Large intestine (tissue), 12 donors: ENCODE data around the gene GSTT4. TPM values are rescaled to one million over a fixed set of nuclear protein-coding genes. Genes with fewer than 3 reads are reported as not detected.
"Not testable (repeated sequence)": the region's sequence is repeated elsewhere in the genome, so short reads cannot be mapped to it uniquely, and the experiment has no call there.

Experiments
- DNase-seq, 2 donors: peaks; one replicate each; pipeline versions ENCODE4 v3.0.0 to v3.0.0-alpha.2; 2013
- H3K27ac ChIP-seq: one replicate; pipeline ENCODE4 v1.5.1; 2013; ENCODE audit warnings: low read length
- H3K27me3 ChIP-seq: 2 replicates; pipeline ENCODE4 v1.6.1; 2013; ENCODE audit warnings: low read length; ENCODE audit not compliant: control insufficient read depth, insufficient read depth
- H3K36me3 ChIP-seq: 2 replicates; pipeline ENCODE4 v1.6.1; 2013; ENCODE audit warnings: low read length; ENCODE audit not compliant: control insufficient read depth, insufficient read depth
- H3K4me1 ChIP-seq: one replicate; pipeline ENCODE4 v1.6.1; 2013; ENCODE audit warnings: low read length; ENCODE audit not compliant: control insufficient read depth, insufficient read depth
- H3K4me3 ChIP-seq: one replicate; pipeline ENCODE4 v1.5.1; 2013; ENCODE audit warnings: low read length
- H3K9me3 ChIP-seq: one replicate; pipeline ENCODE4 v1.6.1; 2013; ENCODE audit warnings: mild to moderate bottlenecking, low read depth, low read length, moderate library complexity; ENCODE audit not compliant: control insufficient read depth
- WGBS: methylation state at CpG from one replicate; pipeline ENCODE4 v1.1.5; 2013; ENCODE audit warnings: low lambda C conversion rate; ENCODE audit not compliant: insufficient coverage; 5-methylcytosine and 5-hydroxymethylcytosine counted together
- long read RNA-seq, 11 donors: transcript quantifications; one replicate each; lab custom pipeline, GENCODE V29; 2026
- polyA plus RNA-seq: library from polyadenylated mRNA; unstranded; fragments of 120-200 nt; gene quantifications from one replicate; pipeline ENCODE4 v1.2.1, GENCODE V29; 2013

The GSTT4 gene
- not detected for polyA plus RNA-seq
- long read RNA-seq, donor 1, result 0 reads
- long read RNA-seq, donor 2, result 0 reads
- long read RNA-seq, donor 3, result 0 reads
- long read RNA-seq, donor 4, result 0 reads
- long read RNA-seq, donor 5, result 0 reads
- long read RNA-seq, donor 6, result 0 reads
- long read RNA-seq, donor 7, result 0 reads
- long read RNA-seq, donor 8, result 0 reads
- long read RNA-seq, donor 9, result 0 reads
- long read RNA-seq, donor 10, result 0 reads
- long read RNA-seq, donor 11, result 0 reads

GRCh38 chr22:24005201-24005600, at the start of gene GSTT4:
Gene GSTT4 (minus strand): TSS chr22:24005453. CDS start chr22:24005356, 97 bp downstream.
- Histone ChIP-seq H3K4me3 (no peak within 1 kb of the TSS), H3K36me3 (no peaks in the 10 kb centered on the region), H3K9me3 (no peaks in the 10 kb centered on the region), H3K27ac (no peak within 1 kb of the TSS), H3K4me1 (peaks cover 12% of the 10 kb centered on the region), H3K27me3 (no peaks in the 10 kb centered on the region)
- no peak for DNase-seq
- WGBS, result no CpG with 5 or more reads among the region's 6 CpGs

DNA sequence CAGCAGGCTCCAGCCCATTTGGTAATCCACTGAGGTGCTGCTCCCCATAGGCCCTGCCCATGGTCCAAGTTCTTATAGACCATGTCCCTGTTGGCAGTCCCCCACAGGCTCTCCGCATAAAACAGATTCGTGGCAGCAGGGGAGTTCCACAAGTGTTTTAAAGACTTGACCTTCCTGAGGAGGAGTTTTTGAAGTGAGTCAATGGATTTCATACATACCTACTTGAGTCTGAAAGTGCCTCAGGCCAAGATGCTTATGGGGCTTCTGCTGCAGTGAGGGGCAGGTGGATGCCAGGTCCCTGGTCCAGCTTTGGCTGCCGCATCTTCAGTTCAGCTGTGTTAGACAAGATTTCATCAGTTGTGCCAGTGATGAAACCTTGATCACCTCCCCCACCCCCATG, 49.1 kb upstream of the GSTT4 start:
- WGBS, result no CpG with 5 or more reads among the region's 3 CpGs
- H3K27me3 ChIP-seq, result no peaks in the 10 kb centered on the region
- no peak for DNase-seq
- no peak overlapping the region for H3K4me3 ChIP-seq
- no peaks in the 10 kb centered on the region for H3K4me1 ChIP-seq
- H3K36me3 ChIP-seq, result peaks cover 81% of the 10 kb centered on the region
- H3K27ac ChIP-seq, result no peak overlapping the region
- H3K9me3 ChIP-seq, result no peaks in the 10 kb centered on the region

- Histone ChIP-seq H3K4me1 (no peaks in the 10 kb centered on the region), H3K27ac (no peak overlapping the region), H3K9me3 (no peaks in the 10 kb centered on the region), H3K4me3 (no peak overlapping the region), H3K36me3 (peaks cover 81% of the 10 kb centered on the region), H3K27me3 (no peaks in the 10 kb centered on the region)
- no peak for DNase-seq
- no CpG with 5 or more reads among the region's 10 CpGs for WGBS
Observed at GRCh38 chr22:24053481-24054226, 48.4 kb upstream of the GSTT4 start.

GRCh38 chr22:24051568-24051967, 46.3 kb upstream of the GSTT4 start:
- H3K27ac ChIP-seq, result no peak overlapping the region
- no peak overlapping the region for H3K4me3 ChIP-seq
- H3K9me3 ChIP-seq, result no peaks in the 10 kb centered on the region
- H3K36me3 ChIP-seq, result peaks cover 79% of the 10 kb centered on the region
- no peaks in the 10 kb centered on the region for H3K4me1 ChIP-seq
- no peak for DNase-seq
- no peaks in the 10 kb centered on the region for H3K27me3 ChIP-seq
- no CpG with 5 or more reads among the region's 4 CpGs for WGBS

DNA sequence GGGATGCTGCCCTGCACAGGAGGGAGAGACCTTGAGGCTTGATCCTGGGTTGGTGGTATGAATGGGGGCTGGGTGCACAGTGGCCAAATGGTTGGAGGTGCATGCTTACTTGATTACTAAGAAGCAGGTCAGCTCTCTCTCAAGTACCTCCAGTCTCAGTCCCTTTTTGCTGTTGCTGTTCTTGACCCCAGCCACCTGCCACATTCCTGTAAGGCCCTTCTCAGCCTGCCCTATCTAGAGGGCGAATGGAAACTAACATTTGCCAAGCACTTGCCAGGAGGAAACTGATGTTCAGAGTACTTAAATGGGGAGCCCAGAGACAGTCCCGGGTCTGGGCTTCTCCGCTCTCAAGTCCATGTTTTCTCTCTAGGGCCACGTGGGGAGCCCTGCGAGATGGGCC, 45.8 kb upstream of the GSTT4 start:
- H3K4me3 ChIP-seq, result no peak overlapping the region
- no peaks in the 10 kb centered on the region for H3K9me3 ChIP-seq
- DNase-seq, result no peak
- WGBS, result no CpG with 5 or more reads among the region's 5 CpGs
- H3K4me1 ChIP-seq, result no peaks in the 10 kb centered on the region
- H3K27ac ChIP-seq, result no peak overlapping the region
- H3K27me3 ChIP-seq, result no peaks in the 10 kb centered on the region
- peaks cover 78% of the 10 kb centered on the region for H3K36me3 ChIP-seq

DNA sequence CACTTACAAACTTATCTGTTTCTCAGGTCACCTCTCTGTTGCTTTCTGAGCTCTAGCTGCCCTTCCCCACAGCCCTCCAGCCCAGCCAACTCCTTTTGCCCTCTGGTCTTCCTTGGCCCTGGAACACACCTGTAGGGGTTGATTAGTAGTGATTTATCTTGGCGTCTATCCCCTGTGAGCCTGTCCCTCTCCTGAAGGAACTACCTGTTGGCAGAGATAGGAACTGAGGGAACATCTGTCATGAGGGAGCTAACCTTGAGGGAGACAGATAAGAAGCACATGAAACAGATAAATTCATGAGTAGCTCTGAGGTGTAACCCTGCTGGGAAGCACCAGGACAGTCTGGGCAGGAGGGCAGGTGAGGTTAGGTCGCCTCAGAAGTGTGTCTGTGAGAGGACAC, 44.7 kb upstream of the GSTT4 start:
- Histone ChIP-seq H3K9me3 (no peaks in the 10 kb centered on the region), H3K36me3 (peaks cover 75% of the 10 kb centered on the region), H3K4me1 (no peaks in the 10 kb centered on the region), H3K27me3 (no peaks in the 10 kb centered on the region), H3K4me3 (no peak overlapping the region), H3K27ac (no peak overlapping the region)
- no peak for DNase-seq
- WGBS, result no CpG with 5 or more reads among the region's 2 CpGs

GRCh38 chr22:24049211-24049610, 44.0 kb upstream of the GSTT4 start:
- no peak overlapping the region for H3K27ac ChIP-seq
- WGBS, result no CpG with 5 or more reads among the region's 5 CpGs
- H3K4me3 ChIP-seq, result no peak overlapping the region
- H3K27me3 ChIP-seq, result no peaks in the 10 kb centered on the region
- H3K9me3 ChIP-seq, result no peaks in the 10 kb centered on the region
- H3K36me3 ChIP-seq, result peaks cover 71% of the 10 kb centered on the region
- no peak for DNase-seq
- H3K4me1 ChIP-seq, result no peaks in the 10 kb centered on the region

GRCh38 chr22:24046024-24046423, 40.8 kb upstream of the GSTT4 start:
- H3K36me3 ChIP-seq, result peaks cover 75% of the 10 kb centered on the region
- no peak for DNase-seq
- no peak overlapping the region for H3K27ac ChIP-seq
- H3K9me3 ChIP-seq, result no peaks in the 10 kb centered on the region
- no CpG with 5 or more reads among the region's 5 CpGs for WGBS
- no peaks in the 10 kb centered on the region for H3K27me3 ChIP-seq
- H3K4me1 ChIP-seq, result no peaks in the 10 kb centered on the region
- H3K4me3 ChIP-seq, result no peak overlapping the region

GRCh38 chr22:24043958-24044357, 38.7 kb upstream of the GSTT4 start:
- H3K27ac ChIP-seq, result no peak overlapping the region
- H3K9me3 ChIP-seq, result no peaks in the 10 kb centered on the region
- DNase-seq, result no peak
- peaks cover 74% of the 10 kb centered on the region for H3K36me3 ChIP-seq
- no peaks in the 10 kb centered on the region for H3K27me3 ChIP-seq
- WGBS, result no CpG with 5 or more reads among the region's 4 CpGs
- no peak overlapping the region for H3K4me3 ChIP-seq
- H3K4me1 ChIP-seq, result no peaks in the 10 kb centered on the region

GRCh38 chr22:24043465-24043864, 38.2 kb upstream of the GSTT4 start:
- H3K27me3 ChIP-seq, H3K9me3 ChIP-seq, DNase-seq, H3K4me1 ChIP-seq, H3K27ac ChIP-seq, H3K4me3 ChIP-seq: not testable (repeated sequence)
- no CpG with 5 or more reads among the region's 5 CpGs for WGBS
- H3K36me3 ChIP-seq, result peaks cover 75% of the 10 kb centered on the region

GRCh38 chr22:24040946-24041345, 35.7 kb upstream of the GSTT4 start:
- no peak overlapping the region for H3K27ac ChIP-seq
- peaks cover 76% of the 10 kb centered on the region for H3K36me3 ChIP-seq
- H3K4me1 ChIP-seq, result no peaks in the 10 kb centered on the region
- WGBS, result no CpG with 5 or more reads among the region's 4 CpGs
- H3K9me3 ChIP-seq, result no peaks in the 10 kb centered on the region
- H3K27me3 ChIP-seq, result no peaks in the 10 kb centered on the region
- DNase-seq, result no peak
- no peak overlapping the region for H3K4me3 ChIP-seq
